CD4-positive, alpha-beta T cell treated with Interleukin-2 at 100 ng/mL for 4 hours (primary cell): ENCODE results near the gene MMP24.
"Not testable (repeated sequence)": the region's sequence is repeated elsewhere in the genome, so short reads cannot be mapped to it uniquely, and the experiment has no call there.

Source experiments
- DNase-seq: peaks from one replicate; pipeline ENCODE4 v3.0.0-alpha.2; 2020; ENCODE audit warnings: low spot score

The MMP24 gene

GRCh38 chr20:35223941-35224340, 2.5 kb upstream of the MMP24 start:
- no peak for DNase-seq

DNA sequence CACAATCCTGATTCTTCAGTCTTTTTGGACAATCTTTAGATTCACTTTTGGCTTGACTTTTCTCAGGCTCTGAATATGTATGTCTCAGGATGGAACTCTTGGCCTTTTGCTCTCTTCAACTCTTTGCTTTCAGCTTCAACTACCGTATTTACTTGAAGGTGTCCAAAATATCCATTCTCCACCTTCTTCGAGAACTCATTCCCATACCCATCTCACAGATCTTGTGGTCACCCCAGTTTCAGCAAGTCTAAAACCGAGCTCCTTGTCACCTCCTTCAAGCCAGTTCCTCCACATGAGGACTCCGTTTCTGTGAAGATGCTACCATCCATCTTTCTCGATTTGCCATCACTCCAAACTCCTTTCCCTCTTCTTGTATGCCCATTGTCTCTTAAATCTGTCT, 2.0 kb upstream of the MMP24 start:
- DNase-seq = no peak

- DNase-seq = no peak
These were observed 968 bp upstream of the MMP24 start for GRCh38 chr20:35225319-35226125.

GRCh38 chr20:35226884-35227681, 593 bp downstream of the MMP24 start:
- DNase-seq = peak; percentile 24

DNA sequence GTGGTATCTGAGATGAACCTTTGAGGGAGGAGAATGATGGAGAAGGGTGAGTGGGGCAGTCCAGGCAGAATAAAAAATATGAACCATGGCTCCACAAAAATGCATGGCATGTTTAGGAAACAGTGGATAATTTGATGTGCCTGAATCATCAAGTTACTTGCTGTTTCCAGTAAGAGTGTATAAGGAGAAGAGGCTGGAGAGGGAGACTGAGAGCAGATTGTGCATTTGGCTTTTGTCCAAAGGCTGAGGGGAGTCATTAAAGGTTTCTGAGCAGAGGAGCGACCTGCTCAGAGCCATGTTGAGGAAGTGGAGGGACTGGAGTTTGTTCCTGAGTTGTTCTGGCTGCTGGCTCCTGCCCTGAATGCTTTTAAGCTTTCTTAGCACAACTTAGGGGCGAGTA, 6.1 kb downstream of the MMP24 start:
- DNase-seq = no peak

- DNase-seq = no peak
These were observed 9.4 kb downstream of the MMP24 start for GRCh38 chr20:35235881-35236280.

DNA sequence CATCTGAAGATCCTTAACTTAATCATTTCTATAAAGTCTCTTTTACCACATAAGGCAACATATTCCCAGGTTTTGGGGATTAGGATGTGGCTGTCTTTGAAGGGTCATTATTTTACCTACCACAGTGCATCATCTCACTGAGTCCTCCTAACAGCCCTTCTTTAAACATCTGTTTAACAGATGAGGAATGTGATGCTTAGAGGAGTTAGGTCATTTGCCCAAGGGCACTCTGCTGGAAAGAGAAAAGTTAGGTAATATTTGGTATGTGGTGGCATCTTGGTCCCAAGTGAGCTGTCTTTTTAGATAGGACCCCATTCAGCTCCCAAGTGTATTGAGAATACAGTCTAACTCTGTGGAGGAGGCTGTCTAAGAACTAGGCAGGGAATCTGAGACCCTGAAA, 11.0 kb downstream of the MMP24 start:
- DNase-seq = no peak

DNA sequence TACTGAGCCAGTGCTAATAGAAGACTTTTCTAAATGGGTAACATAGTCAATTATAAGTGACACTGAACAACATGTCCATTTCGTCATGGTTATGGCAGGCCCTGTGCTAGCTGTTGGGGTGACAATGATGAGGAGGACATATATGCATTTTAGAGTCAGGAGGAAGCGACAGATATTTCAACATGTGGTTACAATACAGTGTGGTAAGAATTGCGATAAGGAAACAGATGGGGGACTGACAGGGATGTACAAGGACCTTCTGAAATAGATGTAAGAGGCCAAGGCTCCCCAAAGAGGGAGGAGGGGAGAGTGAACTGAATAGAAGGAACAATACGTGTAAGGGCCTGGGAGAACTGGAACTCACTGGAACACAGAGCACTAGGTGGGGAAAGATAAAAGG, 11.7 kb downstream of the MMP24 start:
- DNase-seq = no peak

- no peak for DNase-seq
These were observed 12.2 kb downstream of the MMP24 start for GRCh38 chr20:35238735-35239134.

DNA sequence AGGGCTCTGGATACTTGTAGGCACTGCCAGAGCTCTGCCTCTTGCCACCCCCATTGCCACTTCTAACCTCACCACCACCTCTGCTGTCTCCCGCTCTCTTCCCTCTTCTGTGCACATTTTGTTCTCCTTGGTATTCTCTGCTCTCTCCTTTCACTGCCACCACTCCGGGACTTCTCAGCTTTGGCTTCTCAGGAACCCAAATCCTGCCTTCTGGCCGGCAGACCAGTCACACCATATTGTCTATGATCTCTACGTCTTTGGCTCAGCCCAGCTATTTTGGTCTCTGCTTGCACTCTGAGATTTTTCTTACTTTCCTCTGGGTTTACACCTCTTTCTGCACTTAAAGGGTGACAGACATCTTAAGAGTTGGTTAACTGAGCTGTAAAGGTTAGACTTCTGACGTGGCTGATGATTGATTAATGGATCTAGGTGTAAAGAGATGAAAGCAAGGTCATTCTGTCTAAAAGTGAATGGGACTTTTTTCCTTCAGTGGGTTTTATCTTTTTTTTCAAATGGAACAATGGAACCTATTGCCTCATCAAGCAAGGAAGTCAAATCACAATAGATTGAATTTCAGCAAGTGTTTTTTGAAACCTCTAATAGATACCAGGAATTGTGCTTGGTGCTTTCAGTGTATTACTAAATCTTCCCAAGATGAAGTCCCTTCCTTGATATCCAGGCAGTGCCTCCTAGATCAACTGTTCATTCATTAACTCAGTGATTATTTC, 13.8 kb downstream of the MMP24 start:
- DNase-seq = no peak

GRCh38 chr20:35240811-35241293, 14.4 kb downstream of the MMP24 start:
- no peak for DNase-seq

- DNase-seq = no peak
These were observed 16.8 kb downstream of the MMP24 start for GRCh38 chr20:35243317-35243716.

DNA sequence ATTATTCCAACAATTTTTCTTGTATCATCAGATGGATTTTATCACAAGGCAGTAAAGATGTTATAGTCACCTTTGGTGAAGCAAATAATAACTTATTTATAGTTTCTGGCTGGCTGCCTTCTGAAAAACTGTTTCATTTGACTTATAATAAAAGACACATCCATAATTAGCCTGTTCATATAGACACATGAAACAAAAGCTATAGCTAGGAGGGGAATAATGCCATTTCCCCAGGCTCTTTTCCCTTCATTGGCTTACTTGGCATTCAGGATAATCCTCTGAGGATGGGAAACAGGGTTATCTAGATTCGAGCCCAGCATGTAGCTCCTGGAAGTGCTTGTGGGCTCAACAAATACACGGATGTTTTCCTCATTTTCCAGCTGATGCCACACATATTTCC, 17.5 kb downstream of the MMP24 start:
- no peak for DNase-seq

DNA sequence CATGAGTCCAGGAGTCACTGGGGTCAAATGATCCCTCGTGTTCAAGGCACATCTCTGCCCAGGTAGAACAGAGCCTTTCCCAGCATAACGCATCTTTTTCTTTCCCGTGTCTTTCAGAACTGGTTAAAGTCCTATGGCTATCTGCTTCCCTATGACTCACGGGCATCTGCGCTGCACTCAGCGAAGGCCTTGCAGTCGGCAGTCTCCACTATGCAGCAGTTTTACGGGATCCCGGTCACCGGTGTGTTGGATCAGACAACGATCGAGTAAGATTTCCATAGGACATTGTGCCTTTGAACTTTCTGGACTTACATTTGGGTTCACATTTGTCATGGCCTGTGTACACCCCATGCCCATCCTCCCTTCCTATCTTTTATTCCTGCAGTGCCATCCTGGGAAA, 20.2 kb downstream of the MMP24 start:
- DNase-seq = no peak

- DNase-seq = no peak
These were observed 22.4 kb downstream of the MMP24 start for GRCh38 chr20:35248641-35249475.

DNA sequence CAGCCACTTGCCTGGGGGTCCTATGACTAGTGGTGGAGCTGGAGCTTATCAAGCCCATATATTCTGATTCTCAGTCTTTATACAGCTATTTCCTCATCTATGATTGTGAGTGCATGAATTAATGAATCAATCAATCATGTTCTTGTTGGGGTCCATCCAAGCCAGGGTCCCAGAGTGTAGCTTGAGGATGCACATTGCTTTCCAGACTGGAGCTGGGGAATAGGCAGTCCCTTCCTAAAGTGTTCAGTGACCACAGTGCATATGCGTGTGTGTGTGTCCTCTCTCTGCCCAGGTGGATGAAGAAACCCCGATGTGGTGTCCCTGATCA, 25.1 kb downstream of the MMP24 start:
- no peak for DNase-seq

GRCh38 chr20:35252037-35252461, 25.6 kb downstream of the MMP24 start:
- DNase-seq = peak; percentile 51

GRCh38 chr20:35252598-35252997, 26.1 kb downstream of the MMP24 start:
- DNase-seq = not testable (repeated sequence)

GRCh38 chr20:35253010-35253409, 26.5 kb downstream of the MMP24 start:
- DNase-seq = no peak

DNA sequence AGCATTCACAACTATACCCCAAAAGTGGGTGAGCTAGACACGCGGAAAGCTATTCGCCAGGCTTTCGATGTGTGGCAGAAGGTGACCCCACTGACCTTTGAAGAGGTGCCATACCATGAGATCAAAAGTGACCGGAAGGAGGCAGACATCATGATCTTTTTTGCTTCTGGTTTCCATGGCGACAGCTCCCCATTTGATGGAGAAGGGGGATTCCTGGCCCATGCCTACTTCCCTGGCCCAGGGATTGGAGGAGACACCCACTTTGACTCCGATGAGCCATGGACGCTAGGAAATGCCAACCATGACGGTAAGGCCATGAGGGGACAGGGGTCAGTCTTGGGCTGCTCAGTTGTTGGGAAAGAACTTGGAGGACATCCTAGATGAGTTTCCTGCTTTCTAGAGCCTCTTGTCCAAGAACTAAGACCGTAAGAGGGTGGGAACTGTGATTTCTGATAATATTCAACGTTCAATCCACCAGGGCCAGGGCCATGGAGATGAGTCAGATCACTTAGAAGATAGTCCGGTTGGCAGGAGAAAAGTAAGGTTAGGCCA, 28.0 kb downstream of the MMP24 start:
- no peak for DNase-seq

- no peak for DNase-seq
These were observed 30.9 kb downstream of the MMP24 start for GRCh38 chr20:35257175-35257909.
